Activated naive CD4-positive, alpha-beta T cell treated with anti-CD3 and anti-CD28 coated beads, Interleukin-2, amount 50 U/mL, for 24 hours (primary cell): ENCODE measurements around the gene LILRB5.

ENCODE experiments used
- H3K27ac Mint-ChIP-seq: one replicate; pipeline ENCODE4 v1.8.0; 2021; ENCODE audit warnings: mild to moderate bottlenecking, mixed read lengths
- H3K27me3 Mint-ChIP-seq: one replicate; pipeline ENCODE4 v1.8.0; 2021; ENCODE audit warnings: mixed read lengths
- H3K36me3 Mint-ChIP-seq: one replicate; pipeline ENCODE4 v1.8.0; 2021; ENCODE audit warnings: mixed read lengths
- H3K4me1 Mint-ChIP-seq: one replicate; pipeline ENCODE4 v1.8.0; 2021; ENCODE audit warnings: mixed read lengths
- H3K4me3 Mint-ChIP-seq: one replicate; pipeline ENCODE4 v1.8.0; 2021; ENCODE audit warnings: mild to moderate bottlenecking, mixed read lengths
- H3K9me3 Mint-ChIP-seq: one replicate; pipeline ENCODE4 v1.8.0; 2021; ENCODE audit warnings: mixed read lengths

The LILRB5 gene

DNA sequence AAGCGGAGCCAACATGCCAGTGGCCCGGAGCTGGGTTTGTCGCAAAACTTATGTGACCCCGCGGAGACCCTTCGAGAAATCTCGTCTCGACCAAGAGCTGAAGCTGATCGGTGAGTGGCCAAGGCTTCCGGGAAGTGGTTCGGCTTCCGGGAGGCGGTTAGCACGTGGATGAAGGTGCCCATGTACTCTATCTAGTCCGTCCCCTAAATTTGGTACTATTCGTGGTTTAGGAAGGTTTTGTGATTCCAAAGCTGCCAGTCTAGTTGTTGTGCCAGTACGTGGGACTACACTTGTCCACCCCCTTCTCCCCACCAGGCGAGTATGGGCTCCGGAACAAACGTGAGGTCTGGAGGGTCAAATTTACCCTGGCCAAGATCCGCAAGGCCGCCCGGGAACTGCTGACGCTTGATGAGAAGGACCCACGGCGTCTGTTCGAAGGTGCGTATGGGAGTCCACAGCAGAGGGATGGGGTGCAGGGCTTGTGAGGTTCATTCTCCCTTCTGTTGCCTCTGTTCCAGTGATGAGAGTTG, 55.8 kb downstream of the LILRB5 start:
- Mint-ChIP-seq H3K36me3 (peaks cover 32% of the 10 kb centered on the region), H3K9me3 (no peaks in the 10 kb centered on the region), H3K27me3 (no peaks in the 10 kb centered on the region), H3K4me3 (peak overlapping the region; percentile 95), H3K4me1 (peaks cover 51% of the 10 kb centered on the region), H3K27ac (peak overlapping the region; percentile 100)
